ENCODE measurements around the gene LLGL1. TPM values are rescaled to one million over a fixed set of nuclear protein-coding genes. Genes with fewer than 3 reads are reported as not detected.

The LLGL1 gene
- total and polyA plus RNA-seq, 2 donors from 2014 or later = 8.0 to 13.7 TPM

DNA sequence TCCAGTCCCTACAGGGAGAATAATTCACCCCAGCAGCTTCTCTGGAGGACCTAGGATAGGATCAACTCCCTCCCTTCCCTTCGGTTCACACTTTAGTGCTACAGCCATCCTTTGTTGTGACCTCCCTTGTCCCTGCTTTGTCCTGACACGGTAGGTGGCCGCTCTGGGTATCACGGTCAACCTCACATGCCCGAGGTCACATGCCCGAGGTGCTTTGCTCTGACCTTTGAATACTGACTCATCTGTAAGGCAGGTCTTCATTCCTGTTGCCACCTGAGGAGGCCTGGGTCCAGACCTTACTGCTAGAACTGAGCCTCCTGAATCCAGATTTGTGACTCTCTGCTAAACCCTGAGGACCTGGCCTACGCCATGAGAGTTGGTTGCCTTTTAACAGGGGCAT, 22.1 kb upstream of the LLGL1 start:
- H3K4me3 ChIP-seq (ENCODE audit: low read length in 3 of 3) = no peak overlapping the region
- intact Hi-C loops (cut with DNase I) = no loop called here
- H3K9ac ChIP-seq (ENCODE audit: low read length in 3 of 3) = no peak overlapping the region
- FAIRE-seq (no peak), DNase-seq (no peak)
- no peaks in the 10 kb centered on the region for H3K27me3 ChIP-seq (ENCODE audit: control insufficient read depth, insufficient read depth, low read length)
- H3K4me1 ChIP-seq (ENCODE audit: control insufficient read depth in 2 of 3, insufficient read depth in 2 of 3, low read depth in 1 of 3, low read length in 3 of 3) = peaks cover 0 to 33% (median 13%) of the 10 kb centered on the region in 3 donors
- TF ChIP-seq, protein P1, sequence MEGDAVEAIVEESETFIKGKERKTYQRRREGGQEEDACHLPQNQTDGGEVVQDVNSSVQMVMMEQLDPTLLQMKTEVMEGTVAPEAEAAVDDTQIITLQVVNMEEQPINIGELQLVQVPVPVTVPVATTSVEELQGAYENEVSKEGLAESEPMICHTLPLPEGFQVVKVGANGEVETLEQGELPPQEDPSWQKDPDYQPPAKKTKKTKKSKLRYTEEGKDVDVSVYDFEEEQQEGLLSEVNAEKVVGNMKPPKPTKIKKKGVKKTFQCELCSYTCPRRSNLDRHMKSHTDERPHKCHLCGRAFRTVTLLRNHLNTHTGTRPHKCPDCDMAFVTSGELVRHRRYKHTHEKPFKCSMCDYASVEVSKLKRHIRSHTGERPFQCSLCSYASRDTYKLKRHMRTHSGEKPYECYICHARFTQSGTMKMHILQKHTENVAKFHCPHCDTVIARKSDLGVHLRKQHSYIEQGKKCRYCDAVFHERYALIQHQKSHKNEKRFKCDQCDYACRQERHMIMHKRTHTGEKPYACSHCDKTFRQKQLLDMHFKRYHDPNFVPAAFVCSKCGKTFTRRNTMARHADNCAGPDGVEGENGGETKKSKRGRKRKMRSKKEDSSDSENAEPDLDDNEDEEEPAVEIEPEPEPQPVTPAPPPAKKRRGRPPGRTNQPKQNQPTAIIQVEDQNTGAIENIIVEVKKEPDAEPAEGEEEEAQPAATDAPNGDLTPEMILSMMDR (IDR thresholded peaks at IDR 0.05; ENCODE audit: borderline replicate concordance, extremely low read depth, insufficient read depth) = no peak
- no peaks in the 10 kb centered on the region for H3K9me3 ChIP-seq (ENCODE audit: control insufficient read depth in 2 of 3, insufficient read depth in 1 of 3, low read length in 3 of 3)
- peak overlapping the region in 1 of 2 donors; percentile 61 for H3K27ac ChIP-seq (ENCODE audit: low read depth in 2 of 2, low read length in 2 of 2)
- H3K36me3 ChIP-seq (ENCODE audit: control insufficient read depth in 2 of 3, insufficient read depth in 3 of 3, low read length in 3 of 3) = peaks cover 2 to 37% (median 32%) of the 10 kb centered on the region in 3 donors

DNA sequence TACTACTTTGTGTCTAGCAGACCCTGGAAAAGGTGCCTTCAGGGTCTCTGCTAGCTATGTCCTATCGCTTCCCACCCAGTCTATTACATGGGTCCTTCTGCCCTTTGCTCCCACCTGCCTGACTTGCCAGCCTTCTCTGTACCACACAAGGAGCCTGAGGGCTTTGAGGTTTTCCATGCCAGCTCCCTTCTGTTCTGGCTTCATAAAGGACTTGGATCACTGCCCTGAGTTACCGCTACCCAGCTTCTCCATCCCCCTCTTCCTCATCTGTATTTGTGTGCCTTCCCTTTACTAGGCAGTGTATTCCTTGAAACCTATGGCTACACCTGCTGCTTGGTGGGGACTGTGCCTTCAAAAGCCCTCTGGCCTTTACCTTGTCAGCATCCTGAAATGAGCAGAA, 19.6 kb upstream of the LLGL1 start:
- Histone ChIP-seq H3K9me3 (ENCODE audit: control insufficient read depth in 2 of 3, insufficient read depth in 1 of 3, low read length in 3 of 3) (no peaks in the 10 kb centered on the region), H3K36me3 (ENCODE audit: control insufficient read depth in 2 of 3, insufficient read depth in 3 of 3, low read length in 3 of 3) (peaks cover 2 to 54% (median 46%) of the 10 kb centered on the region in 3 donors), H3K4me1 (ENCODE audit: control insufficient read depth in 2 of 3, insufficient read depth in 2 of 3, low read depth in 1 of 3, low read length in 3 of 3) (peaks cover 0 to 13% (median 3%) of the 10 kb centered on the region in 3 donors), H3K27ac (ENCODE audit: low read depth in 2 of 2, low read length in 2 of 2) (no peak overlapping the region), H3K9ac (ENCODE audit: low read length in 3 of 3) (no peak overlapping the region), H3K4me3 (ENCODE audit: low read length in 3 of 3) (no peak overlapping the region), H3K27me3 (ENCODE audit: control insufficient read depth, insufficient read depth, low read length) (no peaks in the 10 kb centered on the region)
- TF ChIP-seq, protein P1 (IDR thresholded peaks at IDR 0.05; ENCODE audit: borderline replicate concordance, extremely low read depth, insufficient read depth) = no peak
- intact Hi-C loops (cut with DNase I) = no loop called here
- no peak for FAIRE-seq
- no peak for DNase-seq

DNA sequence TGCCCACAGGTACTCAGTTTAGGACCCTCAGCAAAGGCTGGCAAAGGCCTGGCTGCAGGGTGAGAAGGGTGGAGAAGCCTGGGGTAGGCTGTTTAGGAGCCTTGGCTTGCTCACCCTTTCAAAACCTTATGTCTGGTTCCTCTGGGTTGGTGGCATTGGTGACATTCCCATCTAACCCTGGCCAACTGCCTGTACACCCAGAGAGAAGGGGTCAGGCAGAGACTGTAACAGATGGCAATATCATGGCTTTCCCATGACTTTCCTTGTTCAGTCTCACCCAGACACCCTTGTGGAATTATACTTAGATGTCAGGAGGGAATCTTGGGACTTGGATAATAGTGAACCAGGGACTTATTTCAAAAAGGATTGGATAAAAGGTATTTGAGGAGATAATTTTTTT, 18.5 kb upstream of the LLGL1 start:
- peaks cover 0 to 10% (median 3%) of the 10 kb centered on the region in 3 donors for H3K4me1 ChIP-seq (ENCODE audit: control insufficient read depth in 2 of 3, insufficient read depth in 2 of 3, low read depth in 1 of 3, low read length in 3 of 3)
- DNase-seq (no peak), FAIRE-seq (no peak)
- H3K9me3 ChIP-seq (ENCODE audit: control insufficient read depth in 2 of 3, insufficient read depth in 1 of 3, low read length in 3 of 3) = no peaks in the 10 kb centered on the region
- H3K9ac ChIP-seq (ENCODE audit: low read length in 3 of 3) = no peak overlapping the region
- TF ChIP-seq, protein P1 (IDR thresholded peaks at IDR 0.05; ENCODE audit: borderline replicate concordance, extremely low read depth, insufficient read depth) = no peak
- H3K27ac ChIP-seq (ENCODE audit: low read depth in 2 of 2, low read length in 2 of 2) = no peak overlapping the region
- H3K36me3 ChIP-seq (ENCODE audit: control insufficient read depth in 2 of 3, insufficient read depth in 3 of 3, low read length in 3 of 3) = peaks cover 4 to 54% (median 47%) of the 10 kb centered on the region in 3 donors
- no peaks in the 10 kb centered on the region for H3K27me3 ChIP-seq (ENCODE audit: control insufficient read depth, insufficient read depth, low read length)
- intact Hi-C loops (cut with DNase I) = no loop called here
- no peak overlapping the region for H3K4me3 ChIP-seq (ENCODE audit: low read length in 3 of 3)

DNA sequence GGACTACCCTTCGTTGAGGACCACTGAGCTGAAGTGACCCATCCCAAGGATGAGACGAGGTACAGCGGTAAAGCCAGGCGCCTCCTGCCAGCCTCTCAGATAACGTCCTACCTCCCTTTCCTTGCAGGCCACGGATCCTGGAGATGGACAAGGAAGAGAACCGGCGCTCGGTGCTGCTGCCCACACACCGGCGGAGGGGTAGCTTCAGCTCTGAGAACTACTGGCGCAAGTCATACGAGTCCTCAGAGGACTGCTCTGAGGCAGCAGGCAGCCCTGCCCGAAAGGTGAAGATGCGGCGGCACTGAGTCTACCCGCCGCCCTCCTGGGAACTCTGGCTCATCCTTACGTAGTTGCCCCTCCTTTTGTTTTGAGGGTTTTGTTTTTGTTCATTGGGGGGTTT, 17.3 kb upstream of the LLGL1 start:
- TF ChIP-seq, protein P1 (IDR thresholded peaks at IDR 0.05; ENCODE audit: borderline replicate concordance, extremely low read depth, insufficient read depth) = no peak
- Histone ChIP-seq H3K36me3 (ENCODE audit: control insufficient read depth in 2 of 3, insufficient read depth in 3 of 3, low read length in 3 of 3) (peaks cover 4 to 54% (median 44%) of the 10 kb centered on the region in 3 donors), H3K4me1 (ENCODE audit: control insufficient read depth in 2 of 3, insufficient read depth in 2 of 3, low read depth in 1 of 3, low read length in 3 of 3) (peaks cover 0 to 6% (median 3%) of the 10 kb centered on the region in 3 donors), H3K27ac (ENCODE audit: low read depth in 2 of 2, low read length in 2 of 2) (no peak overlapping the region), H3K9me3 (ENCODE audit: control insufficient read depth in 2 of 3, insufficient read depth in 1 of 3, low read length in 3 of 3) (no peaks in the 10 kb centered on the region), H3K27me3 (ENCODE audit: control insufficient read depth, insufficient read depth, low read length) (no peaks in the 10 kb centered on the region), H3K9ac (ENCODE audit: low read length in 3 of 3) (no peak overlapping the region), H3K4me3 (ENCODE audit: low read length in 3 of 3) (no peak overlapping the region)
- DNase-seq = no peak
- intact Hi-C loops (cut with DNase I) = no loop called here
- no peak for FAIRE-seq
